Vagina (tissue), 2 donors: ENCODE measurements around the gene SEPTIN5. TPM values are rescaled to one million over a fixed set of nuclear protein-coding genes. Genes with fewer than 3 reads are reported as not detected.

ENCODE experiments used
- DNase-seq, 2 donors: peaks; one replicate each; pipeline ENCODE4 v3.0.0-alpha.2; 2017; ENCODE audit errors: extremely low spot score in 2 of 2
- H3K27ac ChIP-seq: fragments of 200-600 bp; sonication (generic); one replicate; pipeline ENCODE4 v1.5.1; 2019
- H3K27me3 ChIP-seq: fragments of 200-600 bp; sonication (generic); one replicate; pipeline ENCODE4 v1.5.1; 2019
- H3K36me3 ChIP-seq, 2 donors: fragments of 200-600 bp; sonication (generic); one replicate each; pipeline ENCODE4 v1.5.1; 2017 to 2019
- H3K4me1 ChIP-seq: fragments of 200-600 bp; sonication (generic); one replicate; pipeline ENCODE4 v1.5.1; 2019
- H3K4me3 ChIP-seq, 2 donors: fragments of 200-600 bp; sonication (generic); 1 replicate in 1 of 2; 2 replicates in 1 of 2; pipeline ENCODE4 v1.5.1; 2016 to 2019
- H3K9me3 ChIP-seq: fragments of 200-600 bp; sonication (generic); one replicate; pipeline ENCODE4 v1.5.1; 2019
- CTCF ChIP-seq, 3 experiments: fragments of 450-650 bp in 2 of 3; fragments of 200-600 bp in 1 of 3; sonication (generic) in 1 of 3; IDR thresholded peaks; one replicate each; pipeline ENCODE4 v1.5.1; 2017 to 2019; ENCODE audit warnings: antibody characterized with exemption in 3 of 3, mild to moderate bottlenecking in 2 of 3, moderate library complexity in 2 of 3
- POLR2A ChIP-seq, 2 donors: fragments of 450-650 bp; IDR thresholded peaks; one replicate each; pipeline ENCODE4 v1.6.1; 2017; ENCODE audit warnings: antibody characterized with exemption in 2 of 2, mild to moderate bottlenecking in 2 of 2, moderate library complexity in 2 of 2
- POLR2AphosphoS5 ChIP-seq, 2 donors: sonication (generic); formaldehyde crosslinking; IDR thresholded peaks; one replicate each; pipeline ENCODE4 v1.9.0; 2017; ENCODE audit warnings: antibody characterized with exemption in 2 of 2, mild to moderate bottlenecking in 2 of 2, low read depth in 1 of 2; ENCODE audit not compliant: insufficient read depth in 1 of 2
- intact Hi-C: fragments of 100-400 bp; cut with DNase I; formaldehyde crosslinking; loops from one replicate; pipeline ENCODE4 v1.15.1; 2023
- total RNA-seq: library from RNA; depleted of rRNA; stranded (reverse); fragments of >200 nt; gene quantifications from one replicate; pipeline ENCODE4 v1.2.3, GENCODE V29; 2016

SEPTIN5 gene
- total RNA-seq, 1 donor from 2014 or later: 67.3 TPM

- no peaks in the 10 kb centered on the region for H3K36me3 ChIP-seq
- TF ChIP-seq POLR2AphosphoS5 (IDR thresholded peaks at IDR 0.05; ENCODE audit: insufficient read depth in 1 of 2, low read depth in 1 of 2) (no peak), POLR2A (IDR thresholded peaks at IDR 0.05) (no peak), CTCF (IDR thresholded peaks at IDR 0.05) (no peak)
- H3K4me1 ChIP-seq: peaks cover 3% of the 10 kb centered on the region
- intact Hi-C loops: no loop called here
- no peaks in the 10 kb centered on the region for H3K9me3 ChIP-seq
- H3K4me3 ChIP-seq: no peak overlapping the region
- DNase-seq: no peak
- no peak overlapping the region for H3K27ac ChIP-seq
- H3K27me3 ChIP-seq: no peaks in the 10 kb centered on the region
Measured at GRCh38 chr22:19735665-19736510, 21.6 kb downstream of the SEPTIN5 start.

- no peak for TF ChIP-seq POLR2AphosphoS5 (IDR thresholded peaks at IDR 0.05; ENCODE audit: insufficient read depth in 1 of 2, low read depth in 1 of 2)
- no peak for TF ChIP-seq POLR2A (IDR thresholded peaks at IDR 0.05)
- no peak for TF ChIP-seq CTCF (IDR thresholded peaks at IDR 0.05)
- no peak for DNase-seq
- H3K27ac ChIP-seq: no peak overlapping the region
- H3K36me3 ChIP-seq: no peaks in the 10 kb centered on the region
- no peaks in the 10 kb centered on the region for H3K9me3 ChIP-seq
- H3K4me1 ChIP-seq: no peaks in the 10 kb centered on the region
- H3K4me3 ChIP-seq: no peak overlapping the region
- no peaks in the 10 kb centered on the region for H3K27me3 ChIP-seq
- intact Hi-C loops: no loop called here
Measured at GRCh38 chr22:19737846-19738663, 23.8 kb downstream of the SEPTIN5 start.

DNA sequence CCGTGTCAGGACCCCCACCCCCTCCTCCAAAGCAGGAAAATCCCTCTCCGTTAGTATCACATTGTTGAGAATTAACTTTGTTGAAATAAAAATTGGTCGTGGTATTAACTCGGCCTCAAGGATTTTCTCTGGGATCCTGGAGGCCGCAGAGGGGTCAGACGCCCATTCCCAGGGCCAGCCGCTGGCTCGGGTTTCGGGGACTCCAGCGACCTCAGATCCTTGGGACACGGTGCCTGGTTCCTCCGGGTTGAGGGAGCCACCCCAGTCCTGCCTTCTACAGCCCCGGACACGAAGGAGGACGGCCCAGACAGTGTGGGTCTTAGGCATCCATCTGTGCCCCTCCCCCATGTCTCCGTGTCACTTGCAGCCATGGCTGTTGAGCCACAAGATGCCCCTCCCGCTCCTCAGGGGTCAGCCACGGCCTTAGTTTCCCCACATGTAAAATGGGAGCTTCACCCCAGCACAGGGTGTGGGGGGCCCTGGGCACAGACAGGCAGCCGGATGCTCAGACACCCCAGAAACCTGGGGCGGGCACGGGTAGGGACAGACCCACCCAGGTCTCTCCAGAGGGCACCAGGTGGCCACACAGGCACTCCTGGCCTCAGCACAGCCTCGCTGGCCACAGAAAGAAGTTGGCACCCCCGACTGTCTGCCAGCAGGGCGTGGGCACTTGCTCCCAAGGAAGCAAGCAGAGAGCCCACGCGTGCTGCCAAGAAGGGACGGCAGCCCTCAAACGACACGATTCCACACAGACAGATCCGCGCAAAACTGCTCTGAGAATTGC lies 24.6 kb downstream of the SEPTIN5 start:
- no peak overlapping the region for H3K4me3 ChIP-seq
- H3K4me1 ChIP-seq: no peaks in the 10 kb centered on the region
- no peak for TF ChIP-seq POLR2A (IDR thresholded peaks at IDR 0.05)
- TF ChIP-seq POLR2AphosphoS5 (IDR thresholded peaks at IDR 0.05; ENCODE audit: insufficient read depth in 1 of 2, low read depth in 1 of 2): no peak
- TF ChIP-seq CTCF (IDR thresholded peaks at IDR 0.05): no peak
- no peak overlapping the region for H3K27ac ChIP-seq
- DNase-seq: no peak
- intact Hi-C loops: no loop called here
- no peaks in the 10 kb centered on the region for H3K36me3 ChIP-seq
- no peaks in the 10 kb centered on the region for H3K9me3 ChIP-seq
- H3K27me3 ChIP-seq: no peaks in the 10 kb centered on the region

DNA sequence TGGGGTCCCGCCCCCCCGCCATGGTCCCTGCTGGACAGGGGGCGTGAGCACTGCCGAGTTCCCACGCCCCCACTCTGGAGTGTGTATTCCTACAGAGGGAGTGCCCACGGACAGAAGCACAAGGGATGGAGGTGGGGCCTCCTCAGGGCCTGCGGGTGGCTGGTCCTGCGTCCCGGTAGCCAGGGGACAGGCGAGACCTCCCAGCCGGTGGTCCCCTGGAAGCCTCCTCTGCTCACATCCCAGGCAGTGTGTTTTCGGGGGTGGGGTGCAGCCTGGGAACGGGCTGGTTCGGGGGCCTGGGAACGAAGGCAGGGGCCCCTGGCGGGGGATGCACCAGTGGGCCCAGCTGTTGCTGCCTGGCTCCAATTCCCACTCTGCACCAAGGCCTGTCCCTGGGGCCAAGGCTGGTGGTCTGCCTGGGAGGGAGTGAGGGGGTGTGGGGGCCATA lies 25.2 kb downstream of the SEPTIN5 start:
- no peak overlapping the region for H3K27ac ChIP-seq
- H3K4me3 ChIP-seq: no peak overlapping the region
- no peak for DNase-seq
- intact Hi-C loops: no loop called here
- no peaks in the 10 kb centered on the region for H3K36me3 ChIP-seq
- no peak for TF ChIP-seq POLR2AphosphoS5 (IDR thresholded peaks at IDR 0.05; ENCODE audit: insufficient read depth in 1 of 2, low read depth in 1 of 2)
- TF ChIP-seq CTCF (IDR thresholded peaks at IDR 0.05): no peak
- TF ChIP-seq POLR2A (IDR thresholded peaks at IDR 0.05): no peak
- no peaks in the 10 kb centered on the region for H3K4me1 ChIP-seq
- H3K9me3 ChIP-seq: no peaks in the 10 kb centered on the region
- H3K27me3 ChIP-seq: no peaks in the 10 kb centered on the region
